ENCODE data around the gene DGCR2. TPM values are rescaled to one million over a fixed set of nuclear protein-coding genes. Genes with fewer than 3 reads are reported as not detected.
"Not testable (repeated sequence)": the region's sequence is repeated elsewhere in the genome, so short reads cannot be mapped to it uniquely, and the experiment has no call there.

The DGCR2 gene
- total RNA-seq, 1 experiment from 2014 or later, result 62.2 TPM

DNA sequence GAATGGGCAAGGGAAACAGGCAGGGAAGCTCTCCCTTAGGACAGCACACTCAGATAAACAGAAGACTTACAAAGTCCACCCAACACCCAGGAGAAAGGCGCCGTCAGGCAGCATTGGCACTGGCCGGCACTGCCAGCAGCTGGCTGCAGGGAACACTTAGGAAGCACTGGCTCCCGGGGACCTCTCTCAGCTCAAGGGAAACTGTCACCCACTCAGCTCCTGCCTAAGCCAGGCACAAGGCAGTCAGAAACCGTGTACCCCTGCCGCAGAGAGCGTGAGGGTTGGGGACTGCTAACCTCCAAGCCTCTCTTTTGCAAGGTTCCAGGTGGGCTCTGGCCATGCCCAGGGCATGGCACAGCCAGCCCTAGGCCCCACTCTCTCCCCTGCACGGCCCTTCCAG, 64.7 kb downstream of the DGCR2 start:
- H3K27me3 ChIP-seq (replicated peaks), result no peaks in the 10 kb centered on the region
- H3K4me1 ChIP-seq (replicated peaks), result peaks cover 7% of the 10 kb centered on the region
- peak in 1 of 2 experiments; percentile 22 for DNase-seq (ENCODE audit: low read depth in 1 of 2, low spot score in 2 of 2)
- no peak overlapping the region for H3K4me3 ChIP-seq
- H3K36me3 ChIP-seq, result peaks cover 69% of the 10 kb centered on the region
- no peaks in the 10 kb centered on the region for H3K9me3 ChIP-seq (replicated peaks)
- H3K27ac ChIP-seq, result no peak overlapping the region

DNA sequence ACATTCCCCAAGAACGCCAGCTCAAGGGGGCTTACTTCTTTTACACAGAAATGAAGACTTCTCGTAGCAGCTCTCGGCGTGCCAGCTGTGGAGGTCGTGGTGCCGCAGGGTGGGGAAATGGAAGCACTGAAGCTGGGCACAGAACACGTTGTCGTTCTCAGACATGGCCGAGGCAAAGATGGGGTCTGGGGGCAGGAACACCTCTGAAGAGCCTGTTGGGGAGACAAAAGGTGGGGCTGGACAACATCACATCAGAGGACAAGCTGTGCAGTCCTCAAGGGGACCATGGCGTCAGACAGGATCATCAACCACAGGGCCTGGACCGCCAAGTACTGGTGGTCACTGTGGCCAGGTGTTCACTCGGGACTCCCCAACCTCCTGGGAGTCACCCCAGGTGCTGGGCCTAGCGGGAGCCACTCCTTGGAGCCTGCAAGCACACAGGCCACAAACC, 65.2 kb downstream of the DGCR2 start:
- DNase-seq (ENCODE audit: low read depth in 1 of 2, low spot score in 2 of 2), result peak in 1 of 2 experiments; percentile 39
- H3K36me3 ChIP-seq, result peaks cover 67% of the 10 kb centered on the region
- no peak overlapping the region for H3K27ac ChIP-seq
- no peaks in the 10 kb centered on the region for H3K27me3 ChIP-seq (replicated peaks)
- peaks cover 7% of the 10 kb centered on the region for H3K4me1 ChIP-seq (replicated peaks)
- no peak overlapping the region for H3K4me3 ChIP-seq
- H3K9me3 ChIP-seq (replicated peaks), result no peaks in the 10 kb centered on the region

DNA sequence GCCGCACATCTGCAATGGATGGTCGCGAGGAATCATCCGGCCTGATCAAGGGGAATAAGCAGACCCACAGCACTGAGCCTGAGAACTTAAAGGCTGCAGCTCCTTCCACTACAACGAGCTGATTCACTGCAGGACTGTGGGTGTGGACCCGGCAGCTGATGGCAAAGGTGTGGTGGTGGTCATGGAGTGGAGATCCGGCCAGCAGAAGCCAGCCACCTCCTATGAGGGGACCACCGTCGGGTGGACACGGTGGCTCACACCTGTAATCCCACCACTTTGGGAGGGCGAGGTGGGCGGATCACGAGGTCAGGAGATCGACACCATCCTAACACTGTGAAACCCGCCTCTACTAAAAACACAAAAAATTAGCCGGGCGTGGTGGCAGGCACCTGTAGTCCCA, 66.4 kb downstream of the DGCR2 start:
- H3K27ac ChIP-seq, result no peak overlapping the region
- H3K9me3 ChIP-seq (replicated peaks), result no peaks in the 10 kb centered on the region
- no peaks in the 10 kb centered on the region for H3K27me3 ChIP-seq (replicated peaks)
- H3K36me3 ChIP-seq, result peaks cover 68% of the 10 kb centered on the region
- H3K4me3 ChIP-seq, result no peak overlapping the region
- peaks cover 7% of the 10 kb centered on the region for H3K4me1 ChIP-seq (replicated peaks)
- DNase-seq (ENCODE audit: low read depth in 1 of 2, low spot score in 2 of 2), result peak in 1 of 2 experiments; percentile 24

DNA sequence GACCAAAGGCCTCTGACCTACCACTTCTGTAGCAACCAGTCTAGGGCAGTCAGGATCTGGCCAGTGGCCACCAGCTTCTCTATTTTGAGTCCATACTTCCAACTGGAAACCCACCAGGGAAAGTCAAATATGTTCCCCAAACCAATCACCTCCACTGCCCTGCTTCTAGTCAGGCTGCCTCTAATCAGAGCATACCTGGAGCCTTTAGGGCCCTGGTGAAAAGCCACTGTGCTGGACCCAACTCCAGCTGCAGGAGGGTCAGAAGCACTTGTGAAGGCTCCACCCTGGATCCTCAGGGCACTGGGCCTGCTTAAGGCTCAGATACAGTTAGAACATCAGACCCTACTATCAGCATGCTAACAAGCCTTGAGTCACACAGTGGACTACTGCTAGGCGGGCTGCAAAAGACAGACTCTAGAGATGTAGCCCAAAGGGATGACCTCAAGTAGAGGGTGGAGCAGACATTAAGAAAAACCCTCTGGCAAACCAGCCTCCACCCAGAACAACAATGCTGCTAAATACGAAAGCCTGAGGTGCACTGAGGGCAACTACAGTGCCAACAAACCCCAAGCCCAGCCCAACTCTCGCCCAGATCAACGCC, 69.2 kb downstream of the DGCR2 start:
- H3K4me3 ChIP-seq, result no peak overlapping the region
- no peaks in the 10 kb centered on the region for H3K27me3 ChIP-seq (replicated peaks)
- no peak overlapping the region for H3K27ac ChIP-seq
- H3K4me1 ChIP-seq (replicated peaks), result no peaks in the 10 kb centered on the region
- no peak for DNase-seq (ENCODE audit: low read depth in 1 of 2, low spot score in 2 of 2)
- H3K36me3 ChIP-seq, result peaks cover 66% of the 10 kb centered on the region
- no peaks in the 10 kb centered on the region for H3K9me3 ChIP-seq (replicated peaks)

DNA sequence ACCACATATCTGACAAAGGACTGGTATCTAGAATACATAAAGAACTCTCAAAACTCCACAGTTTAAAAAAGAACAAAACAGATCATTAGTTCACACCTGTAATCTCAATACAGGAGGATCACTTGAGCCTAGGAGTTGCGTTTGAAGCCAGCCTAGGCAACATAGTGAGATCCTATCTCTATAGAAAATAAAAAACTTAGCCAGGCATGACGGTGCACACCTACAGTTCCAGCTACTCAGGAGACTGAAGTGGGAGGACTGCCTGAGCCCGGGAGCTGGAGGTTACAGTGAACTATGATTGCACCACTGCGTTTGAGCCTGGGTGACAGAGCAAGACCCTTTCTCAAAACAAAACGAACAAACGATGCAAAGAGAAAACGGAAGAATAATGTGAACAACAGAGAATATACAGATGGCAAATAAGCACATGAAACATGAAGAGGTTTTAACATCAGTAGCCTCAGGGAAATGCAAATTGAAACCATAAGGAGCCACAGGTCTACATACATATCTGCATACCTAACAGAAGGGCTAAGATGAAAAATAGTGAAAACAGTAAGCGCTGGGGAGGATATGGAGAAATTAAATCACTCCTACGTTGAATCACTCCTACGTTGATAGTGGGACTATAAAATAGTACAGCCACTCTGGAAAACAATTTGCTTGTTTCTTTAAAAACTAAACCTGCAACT, 70.7 kb downstream of the DGCR2 start:
- Histone ChIP-seq H3K9me3 (replicated peaks) (no peaks in the 10 kb centered on the region), H3K27ac (no peak overlapping the region)

DNA sequence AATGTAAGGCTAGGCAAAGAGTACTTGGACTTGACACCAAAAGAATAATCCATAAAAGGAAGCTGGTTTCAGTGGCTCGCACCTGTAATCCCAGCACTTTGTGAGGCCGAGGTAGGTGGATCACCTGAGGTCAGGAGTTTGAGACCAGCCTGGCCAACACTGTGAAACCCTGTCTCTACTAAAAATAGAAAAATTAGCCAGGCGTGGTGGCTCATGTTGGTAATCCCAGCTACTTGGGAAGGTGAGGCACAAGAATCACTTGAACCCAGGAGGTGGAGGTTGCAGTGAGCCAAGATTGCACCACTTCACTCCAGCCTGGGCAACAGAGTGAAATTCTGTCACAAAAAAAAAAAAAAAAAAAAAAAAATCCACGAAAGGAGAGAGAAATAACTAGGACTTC, 71.4 kb downstream of the DGCR2 start:
- not testable (repeated sequence) for H3K4me3 ChIP-seq; DNase-seq (ENCODE audit: low read depth in 1 of 2, low spot score in 2 of 2); H3K27me3 ChIP-seq (replicated peaks); H3K4me1 ChIP-seq (replicated peaks); H3K27ac ChIP-seq; H3K9me3 ChIP-seq (replicated peaks)
- peaks cover 74% of the 10 kb centered on the region for H3K36me3 ChIP-seq

More for the DNA sequence above, 70.7 kb downstream of the DGCR2 start:
- Histone ChIP-seq H3K36me3 (peaks cover 68% of the 10 kb centered on the region), H3K4me1 (replicated peaks) (no peaks in the 10 kb centered on the region), H3K4me3 (no peak overlapping the region), H3K27me3 (replicated peaks) (no peaks in the 10 kb centered on the region)
- no peak for DNase-seq (ENCODE audit: low read depth in 1 of 2, low spot score in 2 of 2)

DNA sequence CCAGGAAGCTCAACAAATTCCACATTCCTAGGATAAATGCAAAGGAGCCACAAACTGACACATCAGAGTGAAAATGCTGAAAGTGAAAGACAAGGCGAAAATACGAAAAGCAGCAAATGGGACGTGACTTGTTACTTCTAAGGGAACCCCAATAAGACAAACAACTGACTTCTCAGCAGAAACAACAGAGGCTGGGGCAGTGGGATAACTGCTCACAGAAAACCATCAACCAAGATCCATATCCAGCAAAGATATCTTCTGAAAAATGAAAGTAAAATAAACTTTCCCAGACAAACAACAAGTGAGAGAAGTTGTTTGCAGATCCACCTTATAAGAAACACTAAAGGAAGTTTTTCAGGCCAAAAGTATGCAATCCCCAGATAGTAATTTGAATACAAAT, 72.1 kb downstream of the DGCR2 start:
- H3K27me3 ChIP-seq (replicated peaks), result no peaks in the 10 kb centered on the region
- H3K27ac ChIP-seq, result no peak overlapping the region
- no peaks in the 10 kb centered on the region for H3K9me3 ChIP-seq (replicated peaks)
- DNase-seq (ENCODE audit: low read depth in 1 of 2, low spot score in 2 of 2), result no peak
- H3K4me3 ChIP-seq, result no peak overlapping the region
- H3K4me1 ChIP-seq (replicated peaks), result no peaks in the 10 kb centered on the region
- H3K36me3 ChIP-seq, result peaks cover 76% of the 10 kb centered on the region

DNA sequence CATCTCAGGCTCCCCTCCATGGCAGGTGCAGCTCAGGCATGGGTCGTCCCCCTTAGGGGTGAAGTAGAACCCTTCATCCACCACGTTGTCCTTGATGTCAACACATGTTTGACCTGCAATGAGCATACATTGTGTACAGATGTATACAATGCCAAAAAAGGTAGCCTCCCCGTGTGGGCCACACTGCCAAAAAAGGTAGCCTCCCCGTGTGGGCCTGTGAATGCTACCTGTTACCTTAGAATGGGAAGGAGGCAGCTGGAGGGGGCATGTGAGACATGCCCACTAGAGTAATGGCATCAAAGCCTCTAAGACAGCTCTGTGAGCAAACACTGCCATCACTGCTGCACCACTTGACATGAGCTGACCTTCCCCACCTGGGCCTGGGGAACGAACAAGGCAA, 73.7 kb downstream of the DGCR2 start:
- Histone ChIP-seq H3K27ac (no peak overlapping the region), H3K36me3 (peaks cover 83% of the 10 kb centered on the region), H3K9me3 (replicated peaks) (no peaks in the 10 kb centered on the region), H3K4me3 (no peak overlapping the region), H3K27me3 (replicated peaks) (no peaks in the 10 kb centered on the region), H3K4me1 (replicated peaks) (no peaks in the 10 kb centered on the region)
- DNase-seq (ENCODE audit: low read depth in 1 of 2, low spot score in 2 of 2), result no peak

DNA sequence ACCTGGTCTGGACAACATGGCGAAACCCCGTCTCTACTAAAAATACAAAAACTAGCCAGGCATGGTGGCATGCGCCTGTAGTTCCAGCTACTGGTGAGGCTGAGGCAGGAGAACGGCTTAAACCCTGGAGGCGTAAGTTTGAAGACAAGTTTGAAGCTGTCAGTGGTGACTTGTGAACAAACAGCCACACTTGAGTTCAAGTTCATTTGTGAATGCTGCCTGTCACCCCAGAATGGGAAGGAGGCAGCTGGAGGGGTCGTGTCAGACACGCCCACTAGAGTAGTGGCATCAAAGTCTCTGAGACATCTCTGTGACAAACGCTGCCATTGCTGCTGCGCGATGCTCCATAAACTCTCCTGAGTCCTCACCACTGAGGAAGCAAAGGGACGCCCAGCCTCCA, 74.2 kb downstream of the DGCR2 start:
- H3K27ac ChIP-seq, result no peak overlapping the region
- peaks cover 88% of the 10 kb centered on the region for H3K36me3 ChIP-seq
- no peaks in the 10 kb centered on the region for H3K4me1 ChIP-seq (replicated peaks)
- no peak overlapping the region for H3K4me3 ChIP-seq
- no peaks in the 10 kb centered on the region for H3K27me3 ChIP-seq (replicated peaks)
- DNase-seq (ENCODE audit: low read depth in 1 of 2, low spot score in 2 of 2), result no peak
- no peaks in the 10 kb centered on the region for H3K9me3 ChIP-seq (replicated peaks)

DNA sequence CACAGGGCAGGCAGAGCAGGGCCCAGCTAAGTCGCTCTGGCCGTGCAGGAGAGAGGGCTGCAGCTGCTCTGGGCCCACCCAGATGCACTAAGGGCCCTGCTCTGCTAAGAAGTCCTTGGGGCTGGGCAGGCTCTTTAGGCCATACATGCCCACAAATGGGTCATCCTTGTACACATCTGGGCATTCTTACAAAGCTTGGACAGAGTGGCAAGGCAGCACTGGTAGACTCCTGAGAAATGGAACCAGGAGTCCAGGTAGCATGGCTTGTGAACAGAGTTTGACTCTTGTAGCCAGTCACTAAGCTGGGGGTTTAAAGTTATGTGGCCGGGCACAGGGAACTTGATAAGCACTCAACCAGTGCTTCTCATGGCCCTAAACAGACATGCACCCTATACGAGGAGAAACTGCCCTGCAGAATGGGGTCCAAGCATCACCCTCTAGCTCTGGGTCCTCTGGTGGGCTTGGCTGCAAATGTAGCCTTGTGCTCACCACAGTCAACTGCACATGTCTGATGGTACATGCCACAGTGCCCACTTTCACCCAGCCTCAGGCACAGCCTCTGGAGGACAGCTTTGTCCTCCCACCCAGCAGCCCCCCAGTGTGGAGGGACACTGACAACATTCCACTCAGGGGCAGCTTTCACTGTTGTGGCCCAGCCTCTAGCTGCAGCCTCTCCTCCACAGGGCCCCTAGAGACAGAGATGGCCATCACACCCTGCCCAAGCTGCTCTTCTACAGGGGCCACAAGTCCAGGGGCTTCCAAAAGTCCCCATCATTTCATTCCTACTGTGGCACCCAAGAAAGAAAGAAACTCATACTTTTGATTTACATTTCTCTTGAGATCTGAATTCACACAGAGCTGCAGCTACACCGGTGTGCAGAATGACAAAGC, 75.2 kb downstream of the DGCR2 start:
- H3K27ac ChIP-seq, result no peak overlapping the region
- no peaks in the 10 kb centered on the region for H3K4me1 ChIP-seq (replicated peaks)
- peaks cover 95% of the 10 kb centered on the region for H3K36me3 ChIP-seq
- DNase-seq (ENCODE audit: low read depth in 1 of 2, low spot score in 2 of 2), result no peak
- no peaks in the 10 kb centered on the region for H3K9me3 ChIP-seq (replicated peaks)
- H3K4me3 ChIP-seq, result no peak overlapping the region
- H3K27me3 ChIP-seq (replicated peaks), result no peaks in the 10 kb centered on the region

DNA sequence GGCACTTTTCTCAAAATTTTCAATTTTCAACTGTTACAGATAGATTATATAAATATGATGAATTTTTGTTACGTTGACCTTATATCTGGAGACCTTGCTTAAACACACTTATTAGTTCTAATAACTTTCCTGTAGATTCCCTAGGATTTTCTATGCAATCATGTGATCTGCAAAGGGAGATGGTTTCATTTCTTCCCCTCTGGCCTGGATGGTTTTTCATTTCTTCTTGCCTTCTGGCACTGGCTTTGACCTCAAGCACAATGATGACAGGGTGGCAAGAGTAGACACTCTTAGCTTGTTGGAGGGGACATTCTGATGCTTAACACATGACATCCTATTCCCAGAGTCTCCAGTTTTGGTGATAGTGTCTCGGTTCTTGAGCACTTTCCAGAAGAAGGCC, 75.9 kb downstream of the DGCR2 start:
- Histone ChIP-seq H3K4me1 (replicated peaks) (no peaks in the 10 kb centered on the region), H3K9me3 (replicated peaks) (no peaks in the 10 kb centered on the region), H3K4me3 (no peak overlapping the region), H3K36me3 (peaks cover 95% of the 10 kb centered on the region), H3K27me3 (replicated peaks) (no peaks in the 10 kb centered on the region), H3K27ac (no peak overlapping the region)
- no peak for DNase-seq (ENCODE audit: low read depth in 1 of 2, low spot score in 2 of 2)

DNA sequence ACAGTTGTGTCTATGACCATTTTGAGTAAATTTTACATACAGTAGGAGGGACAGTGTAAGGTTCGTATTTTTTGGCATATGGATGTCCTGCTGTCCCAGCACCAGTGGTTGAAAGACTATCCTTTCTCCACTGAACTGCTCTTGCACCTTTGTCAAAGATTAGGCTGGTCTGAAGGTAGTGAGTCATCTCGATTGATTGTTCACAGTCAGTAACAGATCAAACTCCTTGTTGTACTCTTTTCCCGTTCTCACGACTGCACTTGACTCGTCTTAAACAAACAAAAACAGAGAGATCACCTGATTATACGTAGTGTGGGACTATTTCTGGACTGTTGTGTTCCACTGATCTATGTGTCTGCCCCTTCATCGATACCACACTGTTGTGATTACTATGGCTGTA, 77.1 kb downstream of the DGCR2 start:
- Histone ChIP-seq H3K36me3 (peaks cover 100% of the 10 kb centered on the region), H3K27ac (no peak overlapping the region), H3K9me3 (replicated peaks) (no peaks in the 10 kb centered on the region), H3K4me1 (replicated peaks) (no peaks in the 10 kb centered on the region), H3K4me3 (no peak overlapping the region), H3K27me3 (replicated peaks) (no peaks in the 10 kb centered on the region)
- no peak for DNase-seq (ENCODE audit: low read depth in 1 of 2, low spot score in 2 of 2)

DNA sequence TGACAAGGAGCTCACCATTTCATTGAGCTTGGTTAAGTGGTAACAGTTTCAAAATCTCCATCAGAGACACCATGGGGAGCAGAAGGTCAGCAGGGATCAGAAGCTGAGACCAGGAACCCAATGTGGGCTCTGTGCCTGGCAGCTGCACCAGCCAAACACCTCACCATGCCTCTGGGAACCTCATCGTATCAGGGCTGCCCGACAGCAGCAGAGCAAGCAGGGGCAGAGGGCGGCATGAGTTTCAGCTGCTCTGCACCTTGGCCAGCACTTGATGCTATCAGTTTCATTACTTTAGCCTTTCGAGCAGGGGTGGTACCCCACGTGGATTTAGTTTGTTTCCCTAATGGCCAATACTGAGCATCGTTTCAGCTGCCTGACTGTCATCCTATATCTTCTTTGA, 77.8 kb downstream of the DGCR2 start:
- no peak for DNase-seq (ENCODE audit: low read depth in 1 of 2, low spot score in 2 of 2)
- Histone ChIP-seq H3K4me3 (no peak overlapping the region), H3K36me3 (peaks cover 94% of the 10 kb centered on the region), H3K27ac (no peak overlapping the region), H3K27me3 (replicated peaks) (no peaks in the 10 kb centered on the region), H3K9me3 (replicated peaks) (no peaks in the 10 kb centered on the region), H3K4me1 (replicated peaks) (no peaks in the 10 kb centered on the region)

Data from SJSA1 (cell line).